Measurements from ENCODE around the gene C12orf76.

C12orf76 gene

DNA sequence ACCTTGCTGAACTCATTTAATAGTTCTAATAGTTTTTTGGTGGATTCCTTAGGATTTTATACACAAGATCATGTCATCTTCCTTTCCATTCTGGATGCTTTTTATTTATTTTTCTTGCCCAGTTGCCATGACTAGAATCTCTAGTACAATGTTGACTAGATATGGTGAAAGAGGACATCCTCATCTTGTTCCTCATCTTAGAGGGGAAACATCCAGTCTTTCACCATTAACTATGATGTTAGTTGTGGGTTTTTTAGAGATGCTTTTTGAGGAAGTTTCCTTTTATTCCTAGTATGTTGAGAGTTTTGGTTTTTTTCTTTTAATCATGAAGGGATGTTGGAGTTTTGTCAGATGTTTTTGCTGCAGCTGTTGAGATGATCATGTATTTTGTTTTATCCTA lies 40.4 kb downstream of the C12orf76 start:
- CTCF ChIA-PET, result no interaction called here
- POLR2A ChIA-PET, result no interaction called here
- Histone ChIP-seq H3K4me1 (ENCODE audit: control insufficient read depth, insufficient read depth, low read length) (no peaks in the 10 kb centered on the region), H3K36me3 (ENCODE audit: control insufficient read depth in 2 of 2, insufficient read depth in 1 of 2, low read length in 2 of 2) (peaks cover 0 to 16% of the 10 kb centered on the region in 2 experiments; a peak in 1 of 3 replicates), H3K4me3 (ENCODE audit: low read depth, low read length) (no peak overlapping the region), H3K9me3 (ENCODE audit: control insufficient read depth, insufficient read depth, low read depth, low read length) (no peaks in the 10 kb centered on the region), H3K27ac (ENCODE audit: extremely low read depth, low read depth, low read length) (no peak overlapping the region)
- TF ChIP-seq ZFHX2 (tag by site-specific recombination; conservative IDR thresholded peaks at IDR 0.05) (no peak), SP7 (tag by site-specific recombination; IDR thresholded peaks at IDR 0.05) (no peak), ZNF747 (tag by site-specific recombination; IDR thresholded peaks at IDR 0.05) (no peak), GLIS1 (tag by site-specific recombination; IDR thresholded peaks at IDR 0.05) (no peak), ZNF223 (tag by site-specific recombination; IDR thresholded peaks at IDR 0.05) (no peak), ZNF155 (tag by site-specific recombination; IDR thresholded peaks at IDR 0.05) (no peak), ZNF785 (tag by site-specific recombination; IDR thresholded peaks at IDR 0.05) (no peak), ZNF670 (tag by site-specific recombination; IDR thresholded peaks at IDR 0.05; ENCODE audit: low read depth) (no peak), ZNF24 (tag by site-specific recombination; IDR thresholded peaks at IDR 0.05) (no peak), ZNF366 (tag by site-specific recombination; conservative IDR thresholded peaks at IDR 0.05) (no peak), HOXC10 (CRISPR knock-in tag; IDR thresholded peaks at IDR 0.05) (no peak), ZBTB8A (tag by site-specific recombination; IDR thresholded peaks at IDR 0.05) (no peak), ZNF707 (tag by site-specific recombination; IDR thresholded peaks at IDR 0.05) (no peak), ZNF214 (tag by site-specific recombination; IDR thresholded peaks at IDR 0.05; ENCODE audit: borderline replicate concordance) (no peak), ZNF777 (tag by site-specific recombination; IDR thresholded peaks at IDR 0.05; ENCODE audit: borderline replicate concordance) (no peak), ZNF621 (tag by site-specific recombination; IDR thresholded peaks at IDR 0.05) (no peak), SP3 (tag by site-specific recombination; IDR thresholded peaks at IDR 0.05) (no peak)
- TF ChIP-seq, protein P1, sequence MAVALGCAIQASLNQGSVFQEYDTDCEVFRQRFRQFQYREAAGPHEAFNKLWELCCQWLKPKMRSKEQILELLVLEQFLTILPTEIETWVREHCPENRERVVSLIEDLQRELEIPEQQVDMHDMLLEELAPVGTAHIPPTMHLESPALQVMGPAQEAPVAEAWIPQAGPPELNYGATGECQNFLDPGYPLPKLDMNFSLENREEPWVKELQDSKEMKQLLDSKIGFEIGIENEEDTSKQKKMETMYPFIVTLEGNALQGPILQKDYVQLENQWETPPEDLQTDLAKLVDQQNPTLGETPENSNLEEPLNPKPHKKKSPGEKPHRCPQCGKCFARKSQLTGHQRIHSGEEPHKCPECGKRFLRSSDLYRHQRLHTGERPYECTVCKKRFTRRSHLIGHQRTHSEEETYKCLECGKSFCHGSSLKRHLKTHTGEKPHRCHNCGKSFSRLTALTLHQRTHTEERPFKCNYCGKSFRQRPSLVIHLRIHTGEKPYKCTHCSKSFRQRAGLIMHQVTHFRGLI (tag by site-specific recombination; IDR thresholded peaks at IDR 0.05), result no peak
- TF ChIP-seq, protein P2, sequence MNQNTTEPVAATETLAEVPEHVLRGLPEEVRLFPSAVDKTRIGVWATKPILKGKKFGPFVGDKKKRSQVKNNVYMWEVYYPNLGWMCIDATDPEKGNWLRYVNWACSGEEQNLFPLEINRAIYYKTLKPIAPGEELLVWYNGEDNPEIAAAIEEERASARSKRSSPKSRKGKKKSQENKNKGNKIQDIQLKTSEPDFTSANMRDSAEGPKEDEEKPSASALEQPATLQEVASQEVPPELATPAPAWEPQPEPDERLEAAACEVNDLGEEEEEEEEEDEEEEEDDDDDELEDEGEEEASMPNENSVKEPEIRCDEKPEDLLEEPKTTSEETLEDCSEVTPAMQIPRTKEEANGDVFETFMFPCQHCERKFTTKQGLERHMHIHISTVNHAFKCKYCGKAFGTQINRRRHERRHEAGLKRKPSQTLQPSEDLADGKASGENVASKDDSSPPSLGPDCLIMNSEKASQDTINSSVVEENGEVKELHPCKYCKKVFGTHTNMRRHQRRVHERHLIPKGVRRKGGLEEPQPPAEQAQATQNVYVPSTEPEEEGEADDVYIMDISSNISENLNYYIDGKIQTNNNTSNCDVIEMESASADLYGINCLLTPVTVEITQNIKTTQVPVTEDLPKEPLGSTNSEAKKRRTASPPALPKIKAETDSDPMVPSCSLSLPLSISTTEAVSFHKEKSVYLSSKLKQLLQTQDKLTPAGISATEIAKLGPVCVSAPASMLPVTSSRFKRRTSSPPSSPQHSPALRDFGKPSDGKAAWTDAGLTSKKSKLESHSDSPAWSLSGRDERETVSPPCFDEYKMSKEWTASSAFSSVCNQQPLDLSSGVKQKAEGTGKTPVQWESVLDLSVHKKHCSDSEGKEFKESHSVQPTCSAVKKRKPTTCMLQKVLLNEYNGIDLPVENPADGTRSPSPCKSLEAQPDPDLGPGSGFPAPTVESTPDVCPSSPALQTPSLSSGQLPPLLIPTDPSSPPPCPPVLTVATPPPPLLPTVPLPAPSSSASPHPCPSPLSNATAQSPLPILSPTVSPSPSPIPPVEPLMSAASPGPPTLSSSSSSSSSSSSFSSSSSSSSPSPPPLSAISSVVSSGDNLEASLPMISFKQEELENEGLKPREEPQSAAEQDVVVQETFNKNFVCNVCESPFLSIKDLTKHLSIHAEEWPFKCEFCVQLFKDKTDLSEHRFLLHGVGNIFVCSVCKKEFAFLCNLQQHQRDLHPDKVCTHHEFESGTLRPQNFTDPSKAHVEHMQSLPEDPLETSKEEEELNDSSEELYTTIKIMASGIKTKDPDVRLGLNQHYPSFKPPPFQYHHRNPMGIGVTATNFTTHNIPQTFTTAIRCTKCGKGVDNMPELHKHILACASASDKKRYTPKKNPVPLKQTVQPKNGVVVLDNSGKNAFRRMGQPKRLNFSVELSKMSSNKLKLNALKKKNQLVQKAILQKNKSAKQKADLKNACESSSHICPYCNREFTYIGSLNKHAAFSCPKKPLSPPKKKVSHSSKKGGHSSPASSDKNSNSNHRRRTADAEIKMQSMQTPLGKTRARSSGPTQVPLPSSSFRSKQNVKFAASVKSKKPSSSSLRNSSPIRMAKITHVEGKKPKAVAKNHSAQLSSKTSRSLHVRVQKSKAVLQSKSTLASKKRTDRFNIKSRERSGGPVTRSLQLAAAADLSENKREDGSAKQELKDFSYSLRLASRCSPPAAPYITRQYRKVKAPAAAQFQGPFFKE (tag by site-specific recombination; IDR thresholded peaks at IDR 0.05; ENCODE audit: borderline replicate concordance), result no peak

DNA sequence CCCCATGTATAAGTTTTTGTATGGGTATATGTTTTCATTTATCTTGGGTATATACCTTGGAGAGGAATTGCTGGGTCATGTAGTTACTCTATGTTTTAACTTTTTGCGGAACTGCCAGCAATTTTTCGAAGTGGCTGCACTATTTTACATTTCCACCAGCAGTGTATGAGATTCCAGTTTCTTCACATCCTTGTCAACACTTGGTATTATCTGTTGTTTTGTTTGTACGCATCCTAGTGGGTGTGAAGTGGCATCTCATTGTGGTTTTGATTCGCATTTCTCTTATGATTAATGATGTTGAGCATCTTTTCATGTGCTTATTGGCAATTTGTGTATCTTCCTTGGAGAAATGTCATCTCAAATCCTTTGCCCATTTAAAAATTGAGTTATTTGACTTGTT lies 42.2 kb downstream of the C12orf76 start:
- Histone ChIP-seq H3K4me3 (ENCODE audit: low read depth, low read length) (no peak overlapping the region), H3K4me1 (ENCODE audit: control insufficient read depth, insufficient read depth, low read length) (no peaks in the 10 kb centered on the region), H3K36me3 (ENCODE audit: control insufficient read depth in 2 of 2, insufficient read depth in 1 of 2, low read length in 2 of 2) (peaks cover 0 to 10% of the 10 kb centered on the region in 2 experiments; a peak in 1 of 3 replicates), H3K9me3 (ENCODE audit: control insufficient read depth, insufficient read depth, low read depth, low read length) (no peaks in the 10 kb centered on the region), H3K27ac (ENCODE audit: extremely low read depth, low read depth, low read length) (no peak overlapping the region)
- CTCF ChIA-PET, result no interaction called here
- POLR2A ChIA-PET, result no interaction called here
- TF ChIP-seq ZNF138 (tag by site-specific recombination; IDR thresholded peaks at IDR 0.05; ENCODE audit: borderline replicate concordance), result no peak
- no peak for TF ChIP-seq ZNF558 (tag by site-specific recombination; IDR thresholded peaks at IDR 0.05)
- TF ChIP-seq, protein P3, sequence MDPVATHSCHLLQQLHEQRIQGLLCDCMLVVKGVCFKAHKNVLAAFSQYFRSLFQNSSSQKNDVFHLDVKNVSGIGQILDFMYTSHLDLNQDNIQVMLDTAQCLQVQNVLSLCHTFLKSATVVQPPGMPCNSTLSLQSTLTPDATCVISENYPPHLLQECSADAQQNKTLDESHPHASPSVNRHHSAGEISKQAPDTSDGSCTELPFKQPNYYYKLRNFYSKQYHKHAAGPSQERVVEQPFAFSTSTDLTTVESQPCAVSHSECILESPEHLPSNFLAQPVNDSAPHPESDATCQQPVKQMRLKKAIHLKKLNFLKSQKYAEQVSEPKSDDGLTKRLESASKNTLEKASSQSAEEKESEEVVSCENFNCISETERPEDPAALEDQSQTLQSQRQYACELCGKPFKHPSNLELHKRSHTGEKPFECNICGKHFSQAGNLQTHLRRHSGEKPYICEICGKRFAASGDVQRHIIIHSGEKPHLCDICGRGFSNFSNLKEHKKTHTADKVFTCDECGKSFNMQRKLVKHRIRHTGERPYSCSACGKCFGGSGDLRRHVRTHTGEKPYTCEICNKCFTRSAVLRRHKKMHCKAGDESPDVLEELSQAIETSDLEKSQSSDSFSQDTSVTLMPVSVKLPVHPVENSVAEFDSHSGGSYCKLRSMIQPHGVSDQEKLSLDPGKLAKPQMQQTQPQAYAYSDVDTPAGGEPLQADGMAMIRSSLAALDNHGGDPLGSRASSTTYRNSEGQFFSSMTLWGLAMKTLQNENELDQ (tag by site-specific recombination; IDR thresholded peaks at IDR 0.05; ENCODE audit: low read depth), result no peak
- TF ChIP-seq ZNF223 (tag by site-specific recombination; IDR thresholded peaks at IDR 0.05), result no peak
- TF ChIP-seq ZNF621 (tag by site-specific recombination; IDR thresholded peaks at IDR 0.05), result no peak
- TF ChIP-seq ZNF311 (tag by site-specific recombination; IDR thresholded peaks at IDR 0.05; ENCODE audit: borderline replicate concordance), result no peak
- TF ChIP-seq, protein P4, sequence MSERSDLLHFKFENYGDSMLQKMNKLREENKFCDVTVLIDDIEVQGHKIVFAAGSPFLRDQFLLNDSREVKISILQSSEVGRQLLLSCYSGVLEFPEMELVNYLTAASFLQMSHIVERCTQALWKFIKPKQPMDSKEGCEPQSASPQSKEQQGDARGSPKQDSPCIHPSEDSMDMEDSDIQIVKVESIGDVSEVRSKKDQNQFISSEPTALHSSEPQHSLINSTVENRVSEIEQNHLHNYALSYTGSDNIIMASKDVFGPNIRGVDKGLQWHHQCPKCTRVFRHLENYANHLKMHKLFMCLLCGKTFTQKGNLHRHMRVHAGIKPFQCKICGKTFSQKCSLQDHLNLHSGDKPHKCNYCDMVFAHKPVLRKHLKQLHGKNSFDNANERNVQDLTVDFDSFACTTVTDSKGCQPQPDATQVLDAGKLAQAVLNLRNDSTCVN (tag by site-specific recombination; optimal IDR thresholded peaks at IDR 0.05), result no peak
